Neural cell (in vitro differentiated cells): ENCODE data around the gene TNK2. TPM values are rescaled to one million over a fixed set of nuclear protein-coding genes. Genes with fewer than 3 reads are reported as not detected.

Experiments
- H2AFZ ChIP-seq: fragments of 200-600, 300-800 bp; sonication (generic), shearing (Covaris generic); 2 replicates; pipeline ENCODE4 v1.6.0; 2014; ENCODE audit warnings: low read depth, mild to moderate bottlenecking, antibody characterized with exemption, low read length, moderate library complexity
- H3F3A ChIP-seq: fragments of 200-600 bp; shearing (Covaris generic); 2 replicates; pipeline ENCODE4 v1.6.1; 2016; ENCODE audit warnings: mild to moderate bottlenecking, moderate library complexity, mixed read lengths, antibody characterized with exemption, low read length; ENCODE audit not compliant: insufficient read depth, poor library complexity, severe bottlenecking
- H3K27ac ChIP-seq: fragments of 200-600, 300-800 bp; sonication (generic), shearing (Covaris generic); 2 replicates; pipeline ENCODE4 v1.5.1; 2014; ENCODE audit warnings: mild to moderate bottlenecking, low read length, moderate library complexity
- H3K27me3 ChIP-seq: fragments of 300-800, 200-600 bp; sonication (generic), shearing (Covaris generic); 2 replicates; pipeline ENCODE4 v1.6.0; 2014; ENCODE audit warnings: mild to moderate bottlenecking, low read depth, low read length, moderate library complexity; ENCODE audit not compliant: insufficient read depth
- H3K36me3 ChIP-seq: fragments of 300-800, 200-600 bp; sonication (generic), shearing (Covaris generic); 2 replicates; pipeline ENCODE4 v1.5.1; 2014; ENCODE audit warnings: mild to moderate bottlenecking, antibody characterized with exemption, low read length, moderate library complexity; ENCODE audit not compliant: insufficient read depth
- H3K4me2 ChIP-seq: fragments of 300-800, 200-600 bp; sonication (generic), shearing (Covaris generic); 2 replicates; pipeline ENCODE4 v1.6.0; 2014; ENCODE audit warnings: mild to moderate bottlenecking, low read length
- H3K4me3 ChIP-seq: fragments of 300-800, 200-600 bp; sonication (generic), shearing (Covaris generic); 2 replicates; pipeline ENCODE4 v1.5.1; 2014; ENCODE audit warnings: mild to moderate bottlenecking, low read length, moderate library complexity
- H3K79me2 ChIP-seq: fragments of 200-600 bp; shearing (Covaris generic); replicated peaks from 2 replicates; pipeline ENCODE4 v1.6.0; 2014; ENCODE audit warnings: mild to moderate bottlenecking, low read length, moderate library complexity; ENCODE audit not compliant: insufficient read depth
- H3K9ac ChIP-seq: fragments of 300-800, 200-600 bp; sonication (generic), shearing (Covaris generic); 2 replicates; pipeline ENCODE4 v1.6.1; 2016; ENCODE audit warnings: mild to moderate bottlenecking, low read length, mixed read lengths
- H3K9me2 ChIP-seq: fragments of 200-600 bp; shearing (Covaris generic); 2 replicates; pipeline ENCODE4 v1.6.1; 2016; ENCODE audit warnings: mild to moderate bottlenecking, low read length, mixed read lengths; ENCODE audit not compliant: insufficient read depth
- H3K9me3 ChIP-seq: fragments of 200-600, 300-800 bp; sonication (generic), shearing (Covaris generic); 2 replicates; pipeline ENCODE4 v1.6.1; 2016; ENCODE audit warnings: mild to moderate bottlenecking, mixed run types, low read length, moderate library complexity, mixed read lengths
- H4K20me1 ChIP-seq: fragments of 200-600 bp; shearing (Covaris generic); 2 replicates; pipeline ENCODE4 v1.6.1; 2016; ENCODE audit warnings: mild to moderate bottlenecking, mixed run types; ENCODE audit not compliant: insufficient read depth
- EP300 ChIP-seq: fragments of 450-650 bp; conservative IDR thresholded peaks from 2 replicates; pipeline ENCODE4 v1.6.1; 2014; ENCODE audit warnings: antibody characterized with exemption, mild to moderate bottlenecking, moderate library complexity; ENCODE audit not compliant: poor library complexity, severe bottlenecking
- EZH2 ChIP-seq: fragments of 200-600, 300-800 bp; shearing (Covaris generic), sonication (generic); IDR thresholded peaks from 2 replicates; pipeline ENCODE4 v1.6.1; 2014; ENCODE audit warnings: antibody characterized with exemption, low read length, borderline replicate concordance, mild to moderate bottlenecking; ENCODE audit not compliant: insufficient read depth, poor library complexity, severe bottlenecking
- MXI1 ChIP-seq: fragments of 450-650 bp; conservative IDR thresholded peaks from 2 replicates; pipeline ENCODE4 v1.6.1; 2014; ENCODE audit warnings: antibody characterized with exemption, mild to moderate bottlenecking; ENCODE audit not compliant: poor library complexity, severe bottlenecking
- POLR2AphosphoS5 ChIP-seq: IDR thresholded peaks from 2 replicates; pipeline ENCODE4 v1.6.1; 2012
- RAD21 ChIP-seq: fragments of 450-650 bp; conservative IDR thresholded peaks from 2 replicates; pipeline ENCODE4 v1.6.1; 2014; ENCODE audit warnings: antibody characterized with exemption, mild to moderate bottlenecking, moderate library complexity
- SMC3 ChIP-seq: fragments of 450-650 bp; conservative IDR thresholded peaks from 2 replicates; pipeline ENCODE4 v1.6.1; 2014; ENCODE audit warnings: antibody characterized with exemption, mild to moderate bottlenecking, moderate library complexity; ENCODE audit not compliant: poor library complexity
- TAF1 ChIP-seq: IDR thresholded peaks from 2 replicates; pipeline ENCODE4 v1.6.1; 2012; ENCODE audit warnings: low read depth
- polyA plus RNA-seq: library from polyadenylated mRNA; depleted of rRNA; stranded (reverse); fragments of >200 nt; gene quantifications from 2 replicates; pipeline ENCODE4 v1.2.3, GENCODE V29; 2014
- TF ChIP-seq, protein P1 (sequence below): fragments of 450-650 bp; IDR thresholded peaks from 2 replicates; pipeline ENCODE4 v1.5.1; 2014; ENCODE audit warnings: antibody characterized with exemption, mild to moderate bottlenecking, moderate library complexity; ENCODE audit not compliant: poor library complexity, severe bottlenecking
- TF ChIP-seq, protein P2 (sequence below): IDR thresholded peaks from 2 replicates; pipeline ENCODE4 v1.6.1; 2012; ENCODE audit warnings: borderline replicate concordance

TNK2 gene
- polyA plus RNA-seq, 1 donor from 2014 or later, result 16.3 TPM

DNA sequence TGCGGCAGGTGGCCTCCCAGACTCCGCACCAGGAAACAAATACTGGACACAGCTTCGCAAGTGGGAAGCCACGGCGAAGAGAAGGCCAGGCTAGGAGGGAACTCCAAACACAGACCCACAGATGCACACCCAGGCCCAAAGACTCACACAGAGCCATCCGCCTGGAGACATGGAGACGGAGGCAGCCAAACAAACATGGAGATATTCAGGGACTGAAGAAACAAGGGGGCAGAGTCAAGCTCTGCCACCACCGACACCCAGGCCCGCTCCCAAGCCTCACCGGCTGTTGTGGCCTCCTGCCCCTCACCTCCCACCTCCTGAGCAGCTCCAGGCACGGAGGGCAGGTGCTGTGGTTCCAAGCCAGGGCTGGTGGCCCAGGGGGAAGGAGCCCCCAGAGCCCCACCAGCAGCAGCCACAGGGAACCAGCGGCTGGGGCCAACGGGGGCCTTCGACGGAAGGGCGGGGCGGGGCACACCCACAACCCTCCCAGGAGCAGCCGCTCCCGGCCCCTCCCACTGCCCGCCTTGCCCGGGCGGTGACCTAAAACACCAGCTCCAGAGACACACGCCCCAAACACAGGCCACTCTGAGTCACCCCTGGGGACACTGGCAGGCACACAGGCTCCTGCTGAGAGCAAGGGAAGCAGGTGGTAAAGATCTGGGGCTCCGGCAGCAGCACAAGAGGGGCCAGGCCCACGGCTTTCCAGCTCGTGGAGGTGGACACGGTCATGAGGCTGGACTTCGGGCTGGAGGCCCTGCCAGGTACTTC is 31.9 kb downstream of the TNK2 start:
- Histone ChIP-seq H3K27ac (no peak overlapping the region), H3K9ac (no peak overlapping the region), H3K9me2 (no peaks in the 10 kb centered on the region), H3K36me3 (no peaks in the 10 kb centered on the region), H4K20me1 (no peaks in the 10 kb centered on the region), H3K4me2 (no peak overlapping the region), H3K9me3 (no peaks in the 10 kb centered on the region), H3K4me3 (no peak overlapping the region), H3F3A (no peaks in the 10 kb centered on the region), H2AFZ (no peak overlapping the region), H3K79me2 (no peaks in the 10 kb centered on the region), H3K27me3 (no peaks in the 10 kb centered on the region)
- TF ChIP-seq TAF1, result no peak
- TF ChIP-seq RAD21, result no peak
- no peak for TF ChIP-seq POLR2AphosphoS5
- TF ChIP-seq, protein P1, sequence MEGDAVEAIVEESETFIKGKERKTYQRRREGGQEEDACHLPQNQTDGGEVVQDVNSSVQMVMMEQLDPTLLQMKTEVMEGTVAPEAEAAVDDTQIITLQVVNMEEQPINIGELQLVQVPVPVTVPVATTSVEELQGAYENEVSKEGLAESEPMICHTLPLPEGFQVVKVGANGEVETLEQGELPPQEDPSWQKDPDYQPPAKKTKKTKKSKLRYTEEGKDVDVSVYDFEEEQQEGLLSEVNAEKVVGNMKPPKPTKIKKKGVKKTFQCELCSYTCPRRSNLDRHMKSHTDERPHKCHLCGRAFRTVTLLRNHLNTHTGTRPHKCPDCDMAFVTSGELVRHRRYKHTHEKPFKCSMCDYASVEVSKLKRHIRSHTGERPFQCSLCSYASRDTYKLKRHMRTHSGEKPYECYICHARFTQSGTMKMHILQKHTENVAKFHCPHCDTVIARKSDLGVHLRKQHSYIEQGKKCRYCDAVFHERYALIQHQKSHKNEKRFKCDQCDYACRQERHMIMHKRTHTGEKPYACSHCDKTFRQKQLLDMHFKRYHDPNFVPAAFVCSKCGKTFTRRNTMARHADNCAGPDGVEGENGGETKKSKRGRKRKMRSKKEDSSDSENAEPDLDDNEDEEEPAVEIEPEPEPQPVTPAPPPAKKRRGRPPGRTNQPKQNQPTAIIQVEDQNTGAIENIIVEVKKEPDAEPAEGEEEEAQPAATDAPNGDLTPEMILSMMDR, result no peak
- TF ChIP-seq EZH2, result no peak
- TF ChIP-seq, protein P2, sequence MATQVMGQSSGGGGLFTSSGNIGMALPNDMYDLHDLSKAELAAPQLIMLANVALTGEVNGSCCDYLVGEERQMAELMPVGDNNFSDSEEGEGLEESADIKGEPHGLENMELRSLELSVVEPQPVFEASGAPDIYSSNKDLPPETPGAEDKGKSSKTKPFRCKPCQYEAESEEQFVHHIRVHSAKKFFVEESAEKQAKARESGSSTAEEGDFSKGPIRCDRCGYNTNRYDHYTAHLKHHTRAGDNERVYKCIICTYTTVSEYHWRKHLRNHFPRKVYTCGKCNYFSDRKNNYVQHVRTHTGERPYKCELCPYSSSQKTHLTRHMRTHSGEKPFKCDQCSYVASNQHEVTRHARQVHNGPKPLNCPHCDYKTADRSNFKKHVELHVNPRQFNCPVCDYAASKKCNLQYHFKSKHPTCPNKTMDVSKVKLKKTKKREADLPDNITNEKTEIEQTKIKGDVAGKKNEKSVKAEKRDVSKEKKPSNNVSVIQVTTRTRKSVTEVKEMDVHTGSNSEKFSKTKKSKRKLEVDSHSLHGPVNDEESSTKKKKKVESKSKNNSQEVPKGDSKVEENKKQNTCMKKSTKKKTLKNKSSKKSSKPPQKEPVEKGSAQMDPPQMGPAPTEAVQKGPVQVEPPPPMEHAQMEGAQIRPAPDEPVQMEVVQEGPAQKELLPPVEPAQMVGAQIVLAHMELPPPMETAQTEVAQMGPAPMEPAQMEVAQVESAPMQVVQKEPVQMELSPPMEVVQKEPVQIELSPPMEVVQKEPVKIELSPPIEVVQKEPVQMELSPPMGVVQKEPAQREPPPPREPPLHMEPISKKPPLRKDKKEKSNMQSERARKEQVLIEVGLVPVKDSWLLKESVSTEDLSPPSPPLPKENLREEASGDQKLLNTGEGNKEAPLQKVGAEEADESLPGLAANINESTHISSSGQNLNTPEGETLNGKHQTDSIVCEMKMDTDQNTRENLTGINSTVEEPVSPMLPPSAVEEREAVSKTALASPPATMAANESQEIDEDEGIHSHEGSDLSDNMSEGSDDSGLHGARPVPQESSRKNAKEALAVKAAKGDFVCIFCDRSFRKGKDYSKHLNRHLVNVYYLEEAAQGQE, result no peak
- TF ChIP-seq SMC3, result no peak
- no peak for TF ChIP-seq MXI1
- TF ChIP-seq EP300, result no peak

DNA sequence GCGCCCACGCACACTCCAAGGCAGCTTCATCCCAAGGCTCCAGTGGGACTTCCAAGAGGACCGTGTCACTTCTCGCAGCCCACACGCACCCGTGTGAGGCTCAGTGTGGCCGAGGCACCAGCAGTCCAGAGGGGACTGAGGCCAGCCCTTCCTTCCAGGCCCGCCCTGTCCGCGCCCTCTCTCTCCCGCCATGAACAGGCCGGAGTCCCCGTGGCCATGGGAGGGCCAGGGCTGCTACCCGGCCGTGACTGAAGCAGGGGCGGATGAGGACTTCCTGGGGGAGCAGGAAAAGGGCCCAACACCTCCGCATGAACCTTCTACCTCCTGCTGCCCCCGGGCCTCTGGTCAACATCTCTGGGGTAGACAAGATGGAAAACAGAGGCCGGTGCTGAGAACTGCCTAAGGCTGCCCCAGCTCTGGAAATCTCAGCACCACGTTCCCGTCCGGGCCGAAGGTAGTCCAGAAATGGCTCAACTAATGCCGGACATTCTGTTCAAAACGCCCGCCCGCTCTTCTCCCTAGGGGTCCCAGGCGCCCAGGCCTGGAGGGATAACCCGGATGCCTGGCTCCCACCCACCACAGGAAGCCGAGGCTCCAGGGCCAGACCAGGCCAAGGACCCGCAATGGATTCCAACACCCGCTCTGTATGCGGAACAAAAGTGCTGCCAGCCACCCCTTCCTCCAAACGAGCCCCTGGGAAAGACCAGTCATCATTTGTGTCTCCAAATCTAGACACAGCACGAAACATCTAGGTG is 32.7 kb downstream of the TNK2 start:
- Histone ChIP-seq H3K4me3 (no peak overlapping the region), H3K36me3 (no peaks in the 10 kb centered on the region)

More for the DNA sequence above, 32.7 kb downstream of the TNK2 start:
- no peaks in the 10 kb centered on the region for H4K20me1 ChIP-seq
- H3K4me2 ChIP-seq, result no peak overlapping the region
- no peaks in the 10 kb centered on the region for H3K9me2 ChIP-seq
- TF ChIP-seq SMC3 (no peak), RAD21 (no peak), MXI1 (no peak), POLR2AphosphoS5 (no peak), TAF1 (no peak), EP300 (no peak), EZH2 (no peak)
- TF ChIP-seq, protein P1, result no peak
- TF ChIP-seq, protein P2, result no peak
- H3K27ac ChIP-seq, result no peak overlapping the region
- H2AFZ ChIP-seq, result no peak overlapping the region
- no peaks in the 10 kb centered on the region for H3K27me3 ChIP-seq
- no peak overlapping the region for H3K9ac ChIP-seq
- H3K9me3 ChIP-seq, result no peaks in the 10 kb centered on the region
- no peaks in the 10 kb centered on the region for H3K79me2 ChIP-seq
- no peaks in the 10 kb centered on the region for H3F3A ChIP-seq
